ENCODE data around the gene MMD2.

The MMD2 gene

GRCh38 chr7:4959306-4959705, 319 bp upstream of the MMD2 start:
- DNase-seq (ENCODE audit: low read depth) = no peak

- DNase-seq (ENCODE audit: low read depth) = no peak
These were observed 1.0 kb downstream of the MMD2 start for GRCh38 chr7:4957847-4958476.

GRCh38 chr7:4951903-4952636, 6.9 kb downstream of the MMD2 start:
- no peak for DNase-seq (ENCODE audit: low read depth)

GRCh38 chr7:4951304-4951703, 7.7 kb downstream of the MMD2 start:
- DNase-seq (ENCODE audit: low read depth) = no peak

- no peak for DNase-seq (ENCODE audit: low read depth)
These were observed 10.6 kb downstream of the MMD2 start for GRCh38 chr7:4948402-4948801.

GRCh38 chr7:4945949-4946348, 13.0 kb downstream of the MMD2 start:
- DNase-seq (ENCODE audit: low read depth) = no peak

- DNase-seq (ENCODE audit: low read depth) = no peak
These were observed 14.0 kb downstream of the MMD2 start for GRCh38 chr7:4944939-4945338.

GRCh38 chr7:4943297-4943696, 15.7 kb downstream of the MMD2 start:
- no peak for DNase-seq (ENCODE audit: low read depth)

GRCh38 chr7:4939971-4940728, 18.8 kb downstream of the MMD2 start:
- no peak for DNase-seq (ENCODE audit: low read depth)

GRCh38 chr7:4937411-4937810, 21.6 kb downstream of the MMD2 start:
- DNase-seq (ENCODE audit: low read depth) = no peak

- DNase-seq (ENCODE audit: low read depth) = no peak
These were observed 24.5 kb downstream of the MMD2 start for GRCh38 chr7:4934419-4935025.

GRCh38 chr7:4931943-4932342, 27.0 kb downstream of the MMD2 start:
- no peak for DNase-seq (ENCODE audit: low read depth)

GRCh38 chr7:4929005-4929404, 30.0 kb downstream of the MMD2 start:
- no peak for DNase-seq (ENCODE audit: low read depth)

- no peak for DNase-seq (ENCODE audit: low read depth)
These were observed 30.5 kb downstream of the MMD2 start for GRCh38 chr7:4928445-4928844.

GRCh38 chr7:4919969-4920766, 38.8 kb downstream of the MMD2 start:
- DNase-seq (ENCODE audit: low read depth) = no peak

- DNase-seq (ENCODE audit: low read depth) = no peak
These were observed 42.9 kb downstream of the MMD2 start for GRCh38 chr7:4916113-4916512.

- DNase-seq (ENCODE audit: low read depth) = no peak
These were observed 47.7 kb downstream of the MMD2 start for GRCh38 chr7:4911111-4911828.

- DNase-seq (ENCODE audit: low read depth) = no peak
These were observed 52.3 kb downstream of the MMD2 start for GRCh38 chr7:4906682-4907081.

- DNase-seq (ENCODE audit: low read depth) = no peak
These were observed 53.8 kb downstream of the MMD2 start for GRCh38 chr7:4905171-4905570.

GRCh38 chr7:4904346-4904745, 54.6 kb downstream of the MMD2 start:
- DNase-seq (ENCODE audit: low read depth) = no peak

GRCh38 chr7:4895766-4896165, 63.2 kb downstream of the MMD2 start:
- DNase-seq (ENCODE audit: low read depth) = no peak

Data from T follicular helper cell (primary cell).